GM12892 (cell line): ENCODE results near the gene TMEM98.

ENCODE experiments used
- POLR2A ChIP-seq: IDR thresholded peaks from 2 replicates; pipeline ENCODE4 v1.6.1; 2011; ENCODE audit warnings: low read depth, low read length, control low read depth
- POLR2AphosphoS5 ChIP-seq: IDR thresholded peaks from 2 replicates; pipeline ENCODE4 v1.6.1; 2011; ENCODE audit warnings: low read depth, low read length, control low read depth

DNA sequence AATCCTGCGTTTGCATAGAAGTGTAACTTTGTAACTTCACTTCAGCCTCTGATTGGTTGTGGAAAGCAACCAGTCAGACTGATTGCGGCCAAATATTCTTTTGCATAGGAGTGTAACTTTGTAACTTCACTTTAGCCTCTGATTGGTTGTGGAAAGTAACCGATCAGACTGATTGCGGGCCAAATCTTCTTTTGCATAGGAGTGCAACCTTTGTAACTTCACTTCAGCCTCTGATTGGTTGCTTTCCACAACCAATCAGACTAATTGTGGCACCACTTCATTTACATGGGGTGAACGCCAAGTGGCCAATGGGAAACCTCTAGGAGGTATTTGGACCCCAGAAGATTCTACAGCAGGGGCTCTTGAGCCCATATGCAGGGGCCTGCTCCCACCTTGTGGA lies 1.8 kb upstream of the TMEM98 start:
- TF ChIP-seq POLR2AphosphoS5 (no peak), POLR2A (no peak)
